Body of pancreas (tissue), 4 donors: Measurements from ENCODE around the gene ST6GALNAC1. TPM values are rescaled to one million over a fixed set of nuclear protein-coding genes. Genes with fewer than 3 reads are reported as not detected.

Experiments used
- ATAC-seq: fragments of 150-250 bp; one replicate; pipeline ENCODE4 v1.9.1; 2016
- DNase-seq, 4 donors: peaks; one replicate each; pipeline ENCODE4 v3.0.0-alpha.2; 2019
- H3K27ac ChIP-seq, 4 donors: fragments of 200-600 bp; sonication (generic); 1 replicate in 3 of 4; 2 replicates in 1 of 4; pipeline versions ENCODE4 v1.5.1 to v1.6.1; 2016 to 2019; ENCODE audit warnings: mild to moderate bottlenecking in 1 of 4, mixed read lengths in 1 of 4, moderate library complexity in 1 of 4
- H3K27me3 ChIP-seq, 2 donors: fragments of 200-600 bp; sonication (generic); one replicate each; pipeline ENCODE4 v1.6.0; 2016; ENCODE audit warnings: mild to moderate bottlenecking in 1 of 2
- H3K36me3 ChIP-seq, 2 donors: fragments of 200-600 bp; sonication (generic); replicated peaks in 1 of 2; 2 replicates each; pipeline ENCODE4 v1.5.1; 2016; ENCODE audit warnings: low read depth in 2 of 2; ENCODE audit not compliant: insufficient read depth in 1 of 2
- H3K4me1 ChIP-seq: fragments of 200-600 bp; sonication (generic); one replicate; pipeline ENCODE4 v1.6.0; 2016
- H3K4me3 ChIP-seq, 2 donors: fragments of 200-600 bp; sonication (generic); 1 replicate in 1 of 2; 2 replicates in 1 of 2; pipeline ENCODE4 v1.5.1; 2016 to 2019
- H3K9me3 ChIP-seq, 3 donors: fragments of 200-600 bp; sonication (generic); 1 replicate in 2 of 3; 2 replicates in 1 of 3; pipeline ENCODE4 v1.5.1; 2016
- CTCF ChIP-seq, 7 experiments: fragments of 450-650 bp in 4 of 7; fragments of 200-600 bp in 3 of 7; sonication (generic) in 3 of 7; IDR thresholded peaks; one replicate each; pipeline ENCODE4 v1.5.1; 2016 to 2019; ENCODE audit warnings: antibody characterized with exemption in 7 of 7
- POLR2A ChIP-seq, 3 donors: fragments of 450-650 bp; IDR thresholded peaks; one replicate each; pipeline ENCODE4 v1.6.1; 2016; ENCODE audit warnings: antibody characterized with exemption in 3 of 3, mild to moderate bottlenecking in 2 of 3
- WGBS, 2 donors: methylation state at CpG; one replicate each; pipeline ENCODE4 v1.1.5; 2017; 5-methylcytosine and 5-hydroxymethylcytosine counted together
- intact Hi-C: fragments of 100-400 bp; cut with DNase I; formaldehyde crosslinking; loops from one replicate; pipeline ENCODE4 v1.15.1; 2023
- total RNA-seq, 2 donors: library from RNA; depleted of rRNA; stranded (reverse); fragments of >200 nt; gene quantifications; one replicate each; pipeline ENCODE4 v1.1.0, GENCODE V29; 2016

The ST6GALNAC1 gene
- total RNA-seq, 2 donors from 2014 or later, result 9.3 to 13.5 TPM

GRCh38 chr17:76594690-76595089 lies 48.9 kb downstream of the ST6GALNAC1 start:
- Histone ChIP-seq H3K27me3 (no peaks in the 10 kb centered on the region), H3K4me3 (no peak overlapping the region), H3K27ac (no peak overlapping the region), H3K36me3 (no peaks in the 10 kb centered on the region), H3K9me3 (no peaks in the 10 kb centered on the region), H3K4me1 (no peaks in the 10 kb centered on the region)
- ATAC-seq (no peak), DNase-seq (no peak)
- no peak for TF ChIP-seq CTCF (IDR thresholded peaks at IDR 0.05)
- no peak for TF ChIP-seq POLR2A (IDR thresholded peaks at IDR 0.05)
- intact Hi-C loops, result no loop called here
- WGBS, 2 donors, result 78 to 82% methylated on average over 3 of the region's 3 CpGs

GRCh38 chr17:76593959-76594358 lies 49.6 kb downstream of the ST6GALNAC1 start:
- DNase-seq (no peak), ATAC-seq (no peak)
- Histone ChIP-seq H3K27me3 (no peaks in the 10 kb centered on the region), H3K4me1 (no peaks in the 10 kb centered on the region), H3K4me3 (no peak overlapping the region), H3K27ac (no peak overlapping the region), H3K36me3 (no peaks in the 10 kb centered on the region), H3K9me3 (no peaks in the 10 kb centered on the region)
- 74 to 87% methylated on average over 4 of the region's 4 CpGs for WGBS, 2 donors
- TF ChIP-seq CTCF (IDR thresholded peaks at IDR 0.05) (no peak), POLR2A (IDR thresholded peaks at IDR 0.05) (no peak)
- intact Hi-C loops, result no loop called here

GRCh38 chr17:76593384-76593826 lies 50.2 kb downstream of the ST6GALNAC1 start:
- 77 to 86% methylated on average over 8 of the region's 8 CpGs for WGBS, 2 donors
- ATAC-seq (no peak), DNase-seq (no peak)
- intact Hi-C loops, result no loop called here
- H3K36me3 ChIP-seq, result no peaks in the 10 kb centered on the region
- no peak for TF ChIP-seq CTCF (IDR thresholded peaks at IDR 0.05)
- TF ChIP-seq POLR2A (IDR thresholded peaks at IDR 0.05), result no peak
- H3K4me3 ChIP-seq, result no peak overlapping the region
- H3K4me1 ChIP-seq, result no peaks in the 10 kb centered on the region
- no peak overlapping the region for H3K27ac ChIP-seq
- H3K9me3 ChIP-seq, result no peaks in the 10 kb centered on the region
- H3K27me3 ChIP-seq, result no peaks in the 10 kb centered on the region

- Histone ChIP-seq H3K27me3 (no peaks in the 10 kb centered on the region), H3K4me3 (no peak overlapping the region), H3K9me3 (no peaks in the 10 kb centered on the region), H3K27ac (no peak overlapping the region), H3K4me1 (peaks cover 24% of the 10 kb centered on the region), H3K36me3 (no peaks in the 10 kb centered on the region)
- no peak for DNase-seq
- intact Hi-C loops, result no loop called here
- no peak for ATAC-seq
- TF ChIP-seq POLR2A (IDR thresholded peaks at IDR 0.05), result no peak
- TF ChIP-seq CTCF (IDR thresholded peaks at IDR 0.05), result no peak
These were observed 55.4 kb downstream of the ST6GALNAC1 start for GRCh38 chr17:76588182-76588581.

- Histone ChIP-seq H3K27ac (no peak overlapping the region), H3K4me1 (peaks cover 24% of the 10 kb centered on the region), H3K4me3 (no peak overlapping the region), H3K9me3 (no peaks in the 10 kb centered on the region), H3K27me3 (no peaks in the 10 kb centered on the region), H3K36me3 (no peaks in the 10 kb centered on the region)
- TF ChIP-seq POLR2A (IDR thresholded peaks at IDR 0.05), result no peak
- TF ChIP-seq CTCF (IDR thresholded peaks at IDR 0.05), result no peak
- DNase-seq, result no peak
- no peak for ATAC-seq
- WGBS, 2 donors, result 41 to 53% methylated on average over 16 to 17 of the region's 17 CpGs
- intact Hi-C loops, result no loop called here
These were observed 56.6 kb downstream of the ST6GALNAC1 start for GRCh38 chr17:76586741-76587487.
